GM19468 (cell line): ENCODE results near the gene DBH.
"Not testable (repeated sequence)": the region's sequence is repeated elsewhere in the genome, so short reads cannot be mapped to it uniquely, and the experiment has no call there.

ENCODE experiments used
- ATAC-seq: cut with Tn5 transposase; IDR thresholded peaks from one replicate; pipeline ENCODE4 v1.9.1; 2021; ENCODE audit warnings: mild to moderate bottlenecking, moderate library complexity, moderate number of reproducible peaks; ENCODE audit not compliant: unreplicated experiment; ENCODE audit errors: extremely low read depth

Gene DBH

GRCh38 chr9:133618726-133619125, 17.4 kb upstream of the DBH start:
- no peak for ATAC-seq

- no peak for ATAC-seq
Measured at GRCh38 chr9:133619791-133620190, 16.4 kb upstream of the DBH start.

- ATAC-seq, result no peak
Measured at GRCh38 chr9:133621725-133622267, 14.4 kb upstream of the DBH start.

- ATAC-seq, result no peak
Measured at GRCh38 chr9:133622555-133622954, 13.6 kb upstream of the DBH start.

- not testable (repeated sequence) for ATAC-seq
Measured at GRCh38 chr9:133626008-133626407, 10.2 kb upstream of the DBH start.

- no peak for ATAC-seq
Measured at GRCh38 chr9:133627341-133627740, 8.8 kb upstream of the DBH start.

GRCh38 chr9:133628766-133629165, 7.4 kb upstream of the DBH start:
- ATAC-seq, result no peak

- ATAC-seq, result no peak
Measured at GRCh38 chr9:133629221-133630110, 6.7 kb upstream of the DBH start.

- ATAC-seq, result no peak
Measured at GRCh38 chr9:133631111-133631510, 5.1 kb upstream of the DBH start.

- ATAC-seq, result no peak
Measured at GRCh38 chr9:133632806-133633680, 3.1 kb upstream of the DBH start.

GRCh38 chr9:133633681-133634080, 2.5 kb upstream of the DBH start:
- ATAC-seq, result no peak

- ATAC-seq, result no peak
Measured at GRCh38 chr9:133634081-133634691, 2.0 kb upstream of the DBH start.

- ATAC-seq, result no peak
Measured at GRCh38 chr9:133635098-133635497, 1.1 kb upstream of the DBH start.

GRCh38 chr9:133636902-133637301, 739 bp downstream of the DBH start:
- no peak for ATAC-seq

GRCh38 chr9:133637451-133638055, 1.4 kb downstream of the DBH start:
- no peak for ATAC-seq

GRCh38 chr9:133638076-133638475, 1.9 kb downstream of the DBH start:
- no peak for ATAC-seq

GRCh38 chr9:133638711-133639110, 2.5 kb downstream of the DBH start:
- ATAC-seq, result no peak

- ATAC-seq, result no peak
Measured at GRCh38 chr9:133639613-133640012, 3.5 kb downstream of the DBH start.

- ATAC-seq, result no peak
Measured at GRCh38 chr9:133640160-133640559, 4.0 kb downstream of the DBH start.
